Activated CD8-positive, alpha-beta memory T cell treated with anti-CD3 and anti-CD28 coated beads, Interleukin-2, amount 10 ng/mL, durations not matched to agents 7 days and 5 days (primary cell): ENCODE results near the gene TMEM54. TPM values are rescaled to one million over a fixed set of nuclear protein-coding genes. Genes with fewer than 3 reads are reported as not detected.

ENCODE experiments used
- ATAC-seq: fragments of 150-1000 bp; cut with Tn5 transposase; one replicate; pipeline ENCODE4 v1.10.0; 2021; ENCODE audit warnings: moderate library complexity
- CTCF ChIA-PET: fragments of 350-600 bp; sonication (Branson Sonifier 250); formaldehyde crosslinking; loops from one replicate; lab custom pipeline; 2021; ENCODE audit warnings: antibody characterized with exemption; lab: Charles Lee
- DNase-seq: peaks from one replicate; pipeline ENCODE4 v3.0.0-alpha.2; 2020
- H3K27ac Mint-ChIP-seq: one replicate; pipeline ENCODE4 v1.8.0; 2021; ENCODE audit warnings: mild to moderate bottlenecking, mixed read lengths
- H3K27me3 Mint-ChIP-seq: one replicate; pipeline ENCODE4 v1.8.0; 2021; ENCODE audit warnings: mixed read lengths
- H3K36me3 Mint-ChIP-seq: one replicate; pipeline ENCODE4 v1.8.0; 2021; ENCODE audit warnings: mild to moderate bottlenecking, mixed read lengths
- H3K4me1 Mint-ChIP-seq: one replicate; pipeline ENCODE4 v1.8.0; 2021; ENCODE audit warnings: mixed read lengths
- H3K4me3 Mint-ChIP-seq: one replicate; pipeline ENCODE4 v1.8.0; 2021; ENCODE audit warnings: mild to moderate bottlenecking, moderate library complexity, mixed read lengths
- H3K9me3 Mint-ChIP-seq: one replicate; pipeline ENCODE4 v1.8.0; 2022; ENCODE audit warnings: low read depth, mixed read lengths
- total RNA-seq, 2 experiments: library from RNA; stranded (reverse); gene quantifications; one replicate each; pipeline ENCODE4 v1.2.3, GENCODE V29; 2021

TMEM54 gene
- total RNA-seq, 2 experiments from 2014 or later, result not detected

DNA sequence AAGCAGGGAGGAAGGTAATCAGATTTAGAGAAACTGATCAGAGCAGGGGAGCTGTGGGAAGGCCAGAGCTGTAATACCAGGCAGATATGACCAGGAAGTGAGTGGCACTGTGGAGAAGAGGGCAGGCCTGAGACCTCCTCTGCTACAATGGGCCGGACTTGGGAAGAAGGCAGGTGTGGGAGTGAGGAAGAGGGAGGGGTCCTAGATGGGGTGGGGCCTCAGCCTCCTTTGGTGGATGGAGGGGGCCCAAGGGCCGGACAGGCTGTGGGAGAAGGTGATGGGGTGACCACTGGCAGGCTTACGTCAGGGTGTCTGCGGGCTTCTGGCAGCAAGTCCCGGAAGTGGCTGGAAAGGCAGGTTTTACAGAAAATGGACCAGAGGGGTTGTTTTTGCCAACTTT is 19.9 kb downstream of the TMEM54 start:
- ATAC-seq, result no peak
- H3K27me3 Mint-ChIP-seq, result peaks cover 41% of the 10 kb centered on the region

DNA sequence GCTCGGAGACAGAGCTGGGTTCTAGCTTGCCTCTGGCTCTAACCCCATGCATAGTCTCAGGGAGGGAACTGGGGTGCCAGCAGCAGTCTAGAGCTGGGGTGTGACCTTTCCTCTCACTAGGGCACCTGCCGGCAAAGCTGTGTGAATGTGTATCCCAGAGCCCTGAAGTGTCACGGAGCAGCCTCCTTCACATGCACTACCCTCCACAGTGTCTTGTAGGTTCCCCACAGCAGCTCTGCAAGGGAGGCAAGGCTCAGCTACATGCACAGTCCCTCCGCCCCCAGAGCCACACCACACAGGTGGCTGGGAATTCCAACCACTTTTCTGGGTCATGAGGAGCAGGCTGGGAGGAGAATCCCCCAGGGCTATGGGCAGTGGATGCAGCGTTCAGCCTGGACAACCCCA is 22.6 kb downstream of the TMEM54 start:
- H3K27me3 Mint-ChIP-seq, result peaks cover 44% of the 10 kb centered on the region
- H3K4me1 Mint-ChIP-seq, result no peaks in the 10 kb centered on the region
- no peaks in the 10 kb centered on the region for H3K9me3 Mint-ChIP-seq
- H3K27ac Mint-ChIP-seq, result no peak overlapping the region
- no peak for DNase-seq
- CTCF ChIA-PET, result interaction anchor here (0.8 to 2.4 kb wide), 4 partner anchors 14 to 166 kb away, joined by 3 to 8 read pairs (median 4); no protein-coding TSS in a partner anchor
- H3K36me3 Mint-ChIP-seq, result no peaks in the 10 kb centered on the region
- ATAC-seq, result no peak
- no peak overlapping the region for H3K4me3 Mint-ChIP-seq

More for the DNA sequence above, 19.9 kb downstream of the TMEM54 start:
- no peak overlapping the region for H3K27ac Mint-ChIP-seq
- CTCF ChIA-PET, result interaction anchor here (1.8 to 1.9 kb wide), 2 partner anchors 11 to 13 kb away, joined by 4 to 8 read pairs; no protein-coding TSS in a partner anchor
- no peaks in the 10 kb centered on the region for H3K9me3 Mint-ChIP-seq
- DNase-seq, result no peak
- H3K36me3 Mint-ChIP-seq, result no peaks in the 10 kb centered on the region
- no peak overlapping the region for H3K4me3 Mint-ChIP-seq
- H3K4me1 Mint-ChIP-seq, result no peaks in the 10 kb centered on the region

DNA sequence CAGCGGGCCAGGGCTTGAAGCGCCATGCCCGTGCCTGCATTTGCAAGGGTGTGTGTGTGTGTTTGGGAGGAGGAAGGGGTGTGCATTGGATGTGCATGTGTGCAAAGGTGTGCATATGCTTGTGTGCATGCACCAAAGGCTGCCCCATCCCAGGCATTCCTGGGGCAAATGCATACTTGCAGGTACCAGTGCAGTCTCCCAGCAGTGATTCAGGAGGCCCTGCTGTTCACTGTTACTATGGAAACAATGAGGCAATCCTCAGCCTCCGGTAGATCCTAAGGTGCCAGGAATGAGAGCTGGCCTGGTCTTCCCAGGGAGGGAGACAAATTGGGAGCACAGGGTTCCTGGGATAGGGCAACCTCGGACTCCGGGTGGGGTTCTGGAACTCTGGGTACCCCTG is 23.0 kb downstream of the TMEM54 start:
- Mint-ChIP-seq H3K27ac (no peak overlapping the region), H3K36me3 (no peaks in the 10 kb centered on the region), H3K27me3 (peaks cover 40% of the 10 kb centered on the region), H3K4me1 (no peaks in the 10 kb centered on the region), H3K9me3 (no peaks in the 10 kb centered on the region), H3K4me3 (no peak overlapping the region)
- ATAC-seq, result no peak
- DNase-seq, result no peak
- CTCF ChIA-PET, result interaction anchor here (0.8 to 2.4 kb wide), 4 partner anchors 14 to 166 kb away, joined by 3 to 8 read pairs (median 4); no protein-coding TSS in a partner anchor

DNA sequence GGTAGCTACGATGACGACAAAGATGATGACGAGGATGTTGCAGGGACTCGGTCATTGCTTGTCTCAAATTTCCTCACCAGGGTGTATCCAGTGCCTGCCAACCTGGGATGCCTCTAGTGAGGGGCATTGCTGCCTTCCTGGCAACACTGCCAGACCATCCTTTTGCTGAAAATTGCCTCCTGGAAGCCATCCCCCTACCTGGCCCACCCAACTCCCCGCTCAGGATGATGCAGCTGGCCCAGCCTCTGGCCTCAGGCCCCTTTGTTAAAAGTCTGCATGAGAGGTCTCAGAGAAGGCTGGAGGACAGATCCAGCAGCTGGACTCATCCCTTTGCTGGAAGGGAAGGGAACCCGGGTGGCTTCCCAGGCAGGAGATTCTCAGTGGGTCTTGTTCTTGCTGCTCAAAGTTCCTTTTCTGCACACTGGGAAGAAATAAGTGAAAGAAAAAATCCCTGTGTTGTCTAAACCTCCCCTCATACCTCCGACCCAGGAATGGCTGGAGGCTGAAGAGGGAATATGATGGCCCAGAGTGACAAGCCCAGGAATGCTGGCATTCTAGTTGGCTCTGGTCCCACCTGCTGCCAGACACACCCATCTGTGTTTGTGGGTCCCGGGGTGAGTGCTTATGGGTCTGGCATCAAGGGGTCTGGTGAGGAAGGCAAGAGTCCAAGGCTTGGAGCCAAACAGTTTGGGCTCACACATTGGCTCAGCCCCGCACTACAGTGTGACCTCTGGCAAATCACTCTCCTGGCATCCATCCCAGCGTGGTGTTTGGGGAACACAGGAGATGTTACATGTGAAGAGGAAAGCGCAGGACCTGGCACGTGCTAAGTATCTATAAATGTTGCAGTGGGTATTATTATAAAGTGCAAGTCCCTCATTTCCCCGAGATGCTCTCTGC is 23.7 kb downstream of the TMEM54 start:
- no peak for ATAC-seq
- Mint-ChIP-seq H3K27ac (no peak overlapping the region), H3K4me3 (no peak overlapping the region), H3K4me1 (no peaks in the 10 kb centered on the region), H3K9me3 (no peaks in the 10 kb centered on the region), H3K36me3 (no peaks in the 10 kb centered on the region), H3K27me3 (peaks cover 44% of the 10 kb centered on the region)
- CTCF ChIA-PET, result interaction anchor here (0.9 to 6.7 kb wide), 11 partner anchors 8 to 357 kb away, joined by 3 to 101 read pairs (median 5); partner anchors contain the start of gene HPCA
- no peak for DNase-seq

DNA sequence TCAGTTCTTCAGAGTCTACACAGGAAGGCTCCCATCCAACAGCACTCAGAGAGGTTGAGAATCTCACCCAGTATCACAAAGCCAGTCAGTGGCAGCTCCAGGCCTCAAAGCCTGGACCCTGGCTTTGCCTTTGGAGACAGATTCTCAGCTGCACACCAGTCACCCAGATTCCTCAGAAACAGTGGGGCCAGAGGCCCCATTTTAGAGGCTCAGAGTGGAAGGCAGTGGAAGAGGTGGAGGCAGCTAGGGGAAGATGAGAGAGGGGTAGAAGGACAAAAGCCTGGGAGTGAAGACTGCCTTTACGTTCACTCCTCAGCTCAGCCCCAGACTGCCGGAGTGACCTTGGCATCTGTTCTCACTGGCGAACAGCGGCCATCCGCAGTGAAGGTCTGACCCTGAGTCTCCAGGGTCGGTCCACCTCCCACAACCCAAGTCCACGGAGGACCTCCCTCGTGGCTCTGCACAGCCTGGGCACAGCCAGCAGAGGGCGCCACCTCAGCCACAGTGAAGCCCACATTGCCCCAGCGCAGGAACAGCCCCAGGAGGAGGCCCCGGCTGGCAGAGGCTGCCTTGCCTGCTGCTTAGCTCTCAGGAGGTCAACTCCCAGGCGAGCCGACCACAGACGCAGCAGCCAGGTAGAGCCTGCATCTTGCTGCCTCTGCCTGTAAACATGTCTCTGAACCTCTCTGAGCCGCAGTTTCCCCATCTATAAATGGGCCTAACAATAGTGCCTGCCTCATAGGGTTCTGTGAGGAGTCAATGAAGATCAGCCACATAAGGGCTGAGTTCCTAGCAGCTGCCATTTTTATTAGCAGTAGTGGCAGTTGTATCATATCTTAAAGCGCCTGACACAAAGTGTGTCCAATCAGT is 24.6 kb downstream of the TMEM54 start:
- H3K27me3 Mint-ChIP-seq, result peaks cover 50% of the 10 kb centered on the region
- CTCF ChIA-PET, result interaction anchor here (0.8 to 6.7 kb wide), 20 partner anchors 9 to 356 kb away, joined by 3 to 101 read pairs (median 4); partner anchors contain the start of gene HPCA
- no peaks in the 10 kb centered on the region for H3K36me3 Mint-ChIP-seq
- peak; percentile 70 for DNase-seq
- H3K27ac Mint-ChIP-seq, result no peak overlapping the region
- ATAC-seq, result peak; percentile 80
- H3K4me1 Mint-ChIP-seq, result peaks cover 2% of the 10 kb centered on the region
- no peaks in the 10 kb centered on the region for H3K9me3 Mint-ChIP-seq
- H3K4me3 Mint-ChIP-seq, result no peak overlapping the region

GRCh38 chr1:32874860-32875752 is 26.1 kb downstream of the TMEM54 start:
- Mint-ChIP-seq H3K36me3 (no peaks in the 10 kb centered on the region), H3K27ac (no peak overlapping the region), H3K9me3 (no peaks in the 10 kb centered on the region), H3K27me3 (peaks cover 51% of the 10 kb centered on the region), H3K4me1 (peaks cover 8% of the 10 kb centered on the region), H3K4me3 (no peak overlapping the region)
- ATAC-seq (no peak), DNase-seq (no peak)
- CTCF ChIA-PET, result interaction anchor here (0.6 to 6.7 kb wide), 14 partner anchors 9 to 355 kb away, joined by 3 to 101 read pairs (median 4); partner anchors contain the start of gene AZIN2

- peaks cover 63% of the 10 kb centered on the region for H3K27me3 Mint-ChIP-seq
- H3K27ac Mint-ChIP-seq, result no peak overlapping the region
- CTCF ChIA-PET, result interaction anchor here (0.6 to 6.7 kb wide), 12 partner anchors 11 to 353 kb away, joined by 3 to 101 read pairs (median 4); partner anchors contain the start of genes S100PBP and YARS1
- H3K4me1 Mint-ChIP-seq, result peaks cover 10% of the 10 kb centered on the region
- no peaks in the 10 kb centered on the region for H3K36me3 Mint-ChIP-seq
- H3K9me3 Mint-ChIP-seq, result no peaks in the 10 kb centered on the region
- ATAC-seq (no peak), DNase-seq (no peak)
- H3K4me3 Mint-ChIP-seq, result no peak overlapping the region
Measured at GRCh38 chr1:32873484-32873883, 27.7 kb downstream of the TMEM54 start.

DNA sequence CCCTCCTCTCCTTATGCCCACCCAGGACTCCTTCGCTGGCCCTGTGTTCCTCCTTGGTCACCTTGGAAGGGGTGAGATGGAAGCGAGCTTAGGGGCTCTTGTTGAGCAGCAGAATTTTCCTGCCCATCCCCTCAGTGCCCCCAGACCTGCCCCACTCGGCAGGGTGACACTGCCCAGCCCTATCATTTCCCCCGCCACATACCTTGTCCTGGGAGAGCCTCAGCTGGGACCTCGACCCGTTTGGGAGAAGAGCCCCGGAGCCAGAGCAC is 29.1 kb downstream of the TMEM54 start:
- Mint-ChIP-seq H3K27ac (no peak overlapping the region), H3K4me3 (no peak overlapping the region), H3K27me3 (peaks cover 57% of the 10 kb centered on the region)

DNA sequence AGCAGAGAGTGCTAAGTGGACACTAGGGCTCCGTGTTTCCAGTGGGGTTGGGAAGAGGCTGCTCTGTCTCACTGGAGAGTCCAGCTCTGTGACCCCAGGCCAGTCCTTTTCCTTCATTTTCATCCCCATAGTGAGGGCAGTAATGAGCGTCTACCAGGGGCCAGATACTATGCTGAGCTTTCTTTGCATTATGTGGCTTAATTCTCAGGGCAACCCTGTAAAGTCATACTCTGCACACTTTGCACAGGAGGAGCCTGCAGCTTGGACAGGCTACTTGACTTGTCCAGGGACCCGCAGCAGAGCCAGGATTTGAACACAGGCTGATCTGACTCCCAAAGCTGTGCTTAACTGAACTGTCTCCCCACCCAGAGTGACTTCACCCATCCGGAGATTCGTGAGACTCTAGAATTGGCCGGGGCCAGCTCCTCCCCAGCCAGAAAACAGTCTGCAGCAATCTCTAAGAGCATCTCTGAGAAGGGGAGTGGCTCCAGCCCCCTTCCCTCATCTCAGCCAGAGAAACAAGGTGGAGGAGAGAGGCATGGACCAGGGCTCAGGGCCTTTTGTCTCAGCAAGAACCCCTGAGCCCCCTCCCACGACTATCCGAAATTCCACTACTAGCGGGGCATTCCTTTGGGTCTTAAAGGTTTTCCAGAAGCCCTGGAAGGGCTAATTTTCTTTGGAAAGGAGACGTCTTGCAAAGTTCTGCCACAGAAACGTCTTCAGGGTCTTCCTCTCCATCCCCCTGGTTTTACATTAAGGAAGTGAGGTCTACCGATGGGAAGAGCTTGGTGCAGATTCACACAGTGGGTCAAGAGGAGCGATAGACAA is 29.6 kb downstream of the TMEM54 start:
- CTCF ChIA-PET, result interaction anchor here (0.7 to 6.7 kb wide), 18 partner anchors 8 to 273 kb away, joined by 3 to 101 read pairs (median 4); partner anchors contain the start of genes S100PBP and YARS1
- H3K27ac Mint-ChIP-seq, result no peak overlapping the region
- H3K4me1 Mint-ChIP-seq, result peaks cover 10% of the 10 kb centered on the region
- no peaks in the 10 kb centered on the region for H3K36me3 Mint-ChIP-seq
- H3K27me3 Mint-ChIP-seq, result peaks cover 53% of the 10 kb centered on the region
- DNase-seq, result no peak
- peak; percentile 9 for ATAC-seq
- no peak overlapping the region for H3K4me3 Mint-ChIP-seq
- H3K9me3 Mint-ChIP-seq, result no peaks in the 10 kb centered on the region

More for the DNA sequence above, 29.1 kb downstream of the TMEM54 start:
- no peaks in the 10 kb centered on the region for H3K9me3 Mint-ChIP-seq
- ATAC-seq (no peak), DNase-seq (no peak)
- no peaks in the 10 kb centered on the region for H3K36me3 Mint-ChIP-seq
- peaks cover 10% of the 10 kb centered on the region for H3K4me1 Mint-ChIP-seq
- CTCF ChIA-PET, result interaction anchor here (0.7 to 6.7 kb wide), 19 partner anchors 9 to 274 kb away, joined by 3 to 101 read pairs (median 4); partner anchors contain the start of genes S100PBP and YARS1

DNA sequence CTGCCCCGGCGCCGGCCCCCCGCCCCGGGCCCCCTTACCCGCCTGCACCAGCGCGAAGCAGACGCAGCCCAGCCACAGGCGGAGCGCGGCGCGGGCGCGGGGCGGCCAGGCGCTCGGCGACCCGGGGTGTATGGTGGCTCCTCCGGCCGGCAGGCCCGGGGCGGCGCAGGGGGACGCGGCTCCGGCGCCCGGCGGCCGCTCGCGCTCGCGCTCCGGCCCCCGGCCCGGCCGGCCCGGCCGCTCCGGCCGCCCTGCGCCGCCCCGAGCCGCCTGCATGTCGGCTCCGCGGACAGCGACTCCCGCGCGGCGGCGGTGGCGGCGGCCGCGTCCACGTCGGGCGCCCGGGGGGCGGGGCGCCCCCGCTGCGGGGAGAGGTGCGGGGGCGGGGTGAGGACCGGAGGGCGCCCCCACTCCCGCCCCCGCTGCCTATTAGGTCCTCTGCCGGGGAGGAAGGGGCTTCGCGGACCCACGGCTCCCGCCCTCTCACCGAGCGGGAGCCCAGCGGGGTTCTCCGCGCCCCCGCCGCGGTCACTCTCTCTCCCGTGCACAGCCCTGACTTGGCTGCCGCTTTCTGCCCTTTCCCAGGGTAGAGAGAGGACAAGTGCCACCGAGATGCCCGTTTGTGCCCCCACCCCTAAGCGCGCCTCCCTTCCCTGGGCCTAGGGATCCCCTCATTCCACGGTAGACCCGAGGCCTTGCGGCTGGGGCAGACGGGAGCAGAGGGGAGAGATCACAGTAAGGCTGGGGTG is 30.4 kb downstream of the TMEM54 start, which contains the start of gene FNDC5:
Gene FNDC5, minus strand, starts transcription at position 298 of the 749 bp plus-strand sequence.
- Mint-ChIP-seq H3K4me3 (no peak within 1 kb of the TSS), H3K9me3 (no peaks in the 10 kb centered on the region), H3K4me1 (peaks cover 10% of the 10 kb centered on the region), H3K36me3 (no peaks in the 10 kb centered on the region), H3K27me3 (peaks cover 51% of the 10 kb centered on the region), H3K27ac (no peak within 1 kb of the TSS)
- CTCF ChIA-PET, result interaction anchor here (0.8 to 6.7 kb wide), 11 partner anchors 9 to 217 kb away, joined by 3 to 101 read pairs (median 4); partner anchors contain the start of genes S100PBP and YARS1
- DNase-seq (peak; percentile 37), ATAC-seq (peak; percentile 18)
